Vagina (tissue), 2 donors: ENCODE measurements around the gene NINJ1. TPM values are rescaled to one million over a fixed set of nuclear protein-coding genes. Genes with fewer than 3 reads are reported as not detected.

Experiments used
- DNase-seq, 2 donors: peaks; one replicate each; pipeline ENCODE4 v3.0.0-alpha.2; 2017; ENCODE audit errors: extremely low spot score in 2 of 2
- H3K27ac ChIP-seq: fragments of 200-600 bp; sonication (generic); one replicate; pipeline ENCODE4 v1.5.1; 2019
- H3K27me3 ChIP-seq: fragments of 200-600 bp; sonication (generic); one replicate; pipeline ENCODE4 v1.5.1; 2019
- H3K36me3 ChIP-seq, 2 donors: fragments of 200-600 bp; sonication (generic); one replicate each; pipeline ENCODE4 v1.5.1; 2017 to 2019
- H3K4me1 ChIP-seq: fragments of 200-600 bp; sonication (generic); one replicate; pipeline ENCODE4 v1.5.1; 2019
- H3K4me3 ChIP-seq, 2 donors: fragments of 200-600 bp; sonication (generic); 1 replicate in 1 of 2; 2 replicates in 1 of 2; pipeline ENCODE4 v1.5.1; 2016 to 2019
- H3K9me3 ChIP-seq: fragments of 200-600 bp; sonication (generic); one replicate; pipeline ENCODE4 v1.5.1; 2019
- CTCF ChIP-seq, 3 experiments: fragments of 450-650 bp in 2 of 3; fragments of 200-600 bp in 1 of 3; sonication (generic) in 1 of 3; IDR thresholded peaks; one replicate each; pipeline ENCODE4 v1.5.1; 2017 to 2019; ENCODE audit warnings: antibody characterized with exemption in 3 of 3, mild to moderate bottlenecking in 2 of 3, moderate library complexity in 2 of 3
- POLR2A ChIP-seq, 2 donors: fragments of 450-650 bp; IDR thresholded peaks; one replicate each; pipeline ENCODE4 v1.6.1; 2017; ENCODE audit warnings: antibody characterized with exemption in 2 of 2, mild to moderate bottlenecking in 2 of 2, moderate library complexity in 2 of 2
- POLR2AphosphoS5 ChIP-seq, 2 donors: sonication (generic); formaldehyde crosslinking; IDR thresholded peaks; one replicate each; pipeline ENCODE4 v1.9.0; 2017; ENCODE audit warnings: antibody characterized with exemption in 2 of 2, mild to moderate bottlenecking in 2 of 2, low read depth in 1 of 2; ENCODE audit not compliant: insufficient read depth in 1 of 2
- intact Hi-C: fragments of 100-400 bp; cut with DNase I; formaldehyde crosslinking; loops from one replicate; pipeline ENCODE4 v1.15.1; 2023
- total RNA-seq: library from RNA; depleted of rRNA; stranded (reverse); fragments of >200 nt; gene quantifications from one replicate; pipeline ENCODE4 v1.2.3, GENCODE V29; 2016

Gene NINJ1
- total RNA-seq, 1 donor from 2014 or later = 78.6 TPM

DNA sequence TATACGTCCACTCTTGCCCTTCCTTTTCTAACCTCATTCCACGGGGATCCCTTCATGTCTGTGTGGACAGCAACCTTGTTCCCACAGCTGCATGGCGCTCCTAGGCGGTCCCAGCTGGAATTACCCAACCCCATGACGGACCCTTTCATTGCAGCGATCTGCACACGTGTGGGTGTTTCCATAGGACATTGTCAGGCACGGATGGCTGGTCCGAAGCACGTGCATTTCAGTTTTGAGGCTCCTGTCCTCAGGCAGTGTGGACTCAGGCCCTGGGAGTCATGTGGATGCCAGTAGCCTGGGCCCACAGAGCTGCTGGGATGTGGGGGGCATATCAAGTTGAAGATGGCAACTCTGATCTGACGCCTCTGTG, 23.1 kb downstream of the NINJ1 start:
- no peaks in the 10 kb centered on the region for H3K9me3 ChIP-seq
- H3K4me1 ChIP-seq = peaks cover 9% of the 10 kb centered on the region
- no peak for DNase-seq
- no peak overlapping the region for H3K27ac ChIP-seq
- TF ChIP-seq POLR2A (IDR thresholded peaks at IDR 0.05) (no peak), POLR2AphosphoS5 (IDR thresholded peaks at IDR 0.05; ENCODE audit: insufficient read depth in 1 of 2, low read depth in 1 of 2) (no peak), CTCF (IDR thresholded peaks at IDR 0.05) (no peak)
- H3K36me3 ChIP-seq = peaks cover 0 to 34% of the 10 kb centered on the region in 2 donors
- H3K4me3 ChIP-seq = no peak overlapping the region
- intact Hi-C loops = no loop called here
- H3K27me3 ChIP-seq = no peaks in the 10 kb centered on the region

DNA sequence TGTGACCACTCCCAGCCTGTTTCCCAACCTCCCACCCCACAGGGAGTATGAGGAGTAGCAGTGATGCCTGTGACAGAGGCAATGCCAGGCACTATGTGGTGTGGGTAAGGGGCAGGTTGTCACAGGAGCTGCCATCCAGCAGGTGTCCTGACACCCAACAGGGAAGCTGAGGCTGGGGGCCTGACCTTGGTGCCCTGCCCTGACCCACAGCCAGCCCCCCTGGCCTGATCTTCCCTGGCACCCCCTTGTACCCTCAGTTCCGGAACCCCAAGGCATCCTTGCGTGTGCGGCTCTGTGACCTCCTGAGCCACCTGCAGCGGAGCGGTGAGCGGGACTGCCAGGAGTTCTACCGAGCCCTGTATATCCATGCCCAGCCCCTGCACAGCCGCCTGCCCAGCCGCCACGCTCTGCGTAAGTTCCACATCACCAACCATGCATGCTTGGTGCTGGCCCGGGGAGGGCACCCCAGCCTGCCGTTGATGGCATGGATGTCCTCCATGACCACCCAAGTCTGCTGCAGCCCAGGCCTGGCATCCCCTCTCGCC, 23.7 kb downstream of the NINJ1 start:
- Histone ChIP-seq H3K27ac (no peak overlapping the region), H3K36me3 (peaks cover 0 to 34% of the 10 kb centered on the region in 2 donors), H3K9me3 (no peaks in the 10 kb centered on the region), H3K27me3 (no peaks in the 10 kb centered on the region), H3K4me1 (peaks cover 6% of the 10 kb centered on the region), H3K4me3 (no peak overlapping the region)
- TF ChIP-seq CTCF (IDR thresholded peaks at IDR 0.05) (no peak), POLR2A (IDR thresholded peaks at IDR 0.05) (no peak), POLR2AphosphoS5 (IDR thresholded peaks at IDR 0.05; ENCODE audit: insufficient read depth in 1 of 2, low read depth in 1 of 2) (no peak)
- no peak for DNase-seq
- intact Hi-C loops = no loop called here

DNA sequence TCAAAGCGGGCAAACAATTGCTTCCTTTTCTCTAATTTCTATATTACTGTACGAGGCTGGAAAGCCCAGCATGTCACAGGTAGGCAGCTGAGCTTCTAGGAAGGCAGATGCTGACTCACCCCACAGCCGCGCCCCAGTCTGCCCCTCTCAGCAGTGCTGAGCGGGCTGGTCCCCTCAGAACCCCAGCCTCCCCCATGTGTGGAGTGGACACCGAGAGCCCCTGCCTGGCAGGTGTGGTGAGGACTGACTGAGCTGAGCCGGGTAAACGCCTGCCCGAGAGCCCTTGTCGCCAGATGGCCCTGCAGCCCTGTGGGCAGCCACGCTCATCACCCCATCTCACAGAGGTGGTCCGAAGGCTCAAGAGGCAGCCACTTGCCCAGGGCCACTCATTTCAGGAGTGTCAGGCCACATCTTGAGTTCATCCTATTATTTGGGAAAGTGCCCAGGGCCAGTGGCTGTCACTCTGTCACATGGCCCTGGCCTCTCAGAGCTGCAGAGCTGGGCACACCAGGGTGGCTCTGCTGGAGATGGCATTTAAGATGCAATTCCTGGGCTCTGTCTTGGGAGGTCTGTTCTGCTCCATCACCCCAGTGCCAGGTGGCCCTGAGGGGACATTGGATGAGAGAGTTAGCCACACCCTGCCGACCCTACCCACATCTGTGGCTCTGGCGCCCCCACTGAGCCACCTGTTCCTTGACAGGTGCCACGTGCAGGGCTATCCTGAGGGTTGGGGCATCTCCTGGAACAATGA, 25.6 kb downstream of the NINJ1 start:
- no peak for DNase-seq
- Histone ChIP-seq H3K27me3 (no peaks in the 10 kb centered on the region), H3K4me3 (no peak overlapping the region), H3K27ac (no peak overlapping the region), H3K36me3 (peaks cover 0 to 30% of the 10 kb centered on the region in 2 donors), H3K4me1 (peaks cover 6% of the 10 kb centered on the region), H3K9me3 (no peaks in the 10 kb centered on the region)
- no peak for TF ChIP-seq POLR2A (IDR thresholded peaks at IDR 0.05)
- no peak for TF ChIP-seq POLR2AphosphoS5 (IDR thresholded peaks at IDR 0.05; ENCODE audit: insufficient read depth in 1 of 2, low read depth in 1 of 2)
- TF ChIP-seq CTCF (IDR thresholded peaks at IDR 0.05) = no peak
- intact Hi-C loops = no loop called here

GRCh38 chr9:93107825-93108161, 26.3 kb downstream of the NINJ1 start:
- intact Hi-C loops = no loop called here
- no peak for TF ChIP-seq CTCF (IDR thresholded peaks at IDR 0.05)
- no peak for TF ChIP-seq POLR2A (IDR thresholded peaks at IDR 0.05)
- TF ChIP-seq POLR2AphosphoS5 (IDR thresholded peaks at IDR 0.05; ENCODE audit: insufficient read depth in 1 of 2, low read depth in 1 of 2) = no peak
- peaks cover 0 to 24% of the 10 kb centered on the region in 2 donors for H3K36me3 ChIP-seq
- H3K27me3 ChIP-seq = no peaks in the 10 kb centered on the region
- no peaks in the 10 kb centered on the region for H3K9me3 ChIP-seq
- H3K4me1 ChIP-seq = peaks cover 6% of the 10 kb centered on the region
- DNase-seq = no peak
- H3K4me3 ChIP-seq = no peak overlapping the region
- H3K27ac ChIP-seq = no peak overlapping the region

DNA sequence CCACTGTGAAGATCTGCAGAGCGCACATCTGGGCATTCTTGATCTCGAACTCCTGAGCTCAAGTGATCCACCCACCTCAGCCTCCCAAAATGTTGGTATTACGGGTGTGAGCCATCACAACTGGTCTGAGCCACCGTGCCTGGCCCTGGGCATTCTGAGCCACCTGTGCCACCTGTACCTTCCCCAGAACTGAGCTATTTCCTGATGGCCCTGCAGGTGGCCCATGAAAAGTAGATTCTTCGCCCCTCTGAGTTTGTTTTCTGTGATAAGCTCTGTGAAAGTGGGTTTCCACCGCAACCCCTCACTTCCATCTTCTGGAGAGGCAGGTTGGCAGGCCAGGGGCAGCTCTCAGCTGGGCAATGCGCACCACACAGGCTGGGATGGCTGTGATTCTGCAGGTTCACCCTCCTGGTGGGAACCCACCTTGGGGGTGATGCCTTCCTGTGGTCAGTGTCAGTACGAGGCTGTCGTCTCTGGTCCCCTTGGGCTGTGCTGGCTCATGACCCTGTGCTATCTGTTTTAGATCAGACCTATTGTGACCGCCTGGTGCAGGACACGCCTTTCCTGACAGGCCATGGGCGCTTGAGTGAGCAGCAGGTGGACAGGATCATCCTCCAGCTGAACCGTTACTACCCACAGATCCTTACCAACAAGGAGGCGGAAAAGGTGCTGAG, 26.8 kb downstream of the NINJ1 start:
- no peak for DNase-seq
- TF ChIP-seq POLR2A (IDR thresholded peaks at IDR 0.05) = no peak
- TF ChIP-seq POLR2AphosphoS5 (IDR thresholded peaks at IDR 0.05; ENCODE audit: insufficient read depth in 1 of 2, low read depth in 1 of 2) = no peak
- TF ChIP-seq CTCF (IDR thresholded peaks at IDR 0.05) = no peak
- intact Hi-C loops = no loop called here

More for the DNA sequence above, 26.8 kb downstream of the NINJ1 start:
- H3K27ac ChIP-seq = no peak overlapping the region
- no peak overlapping the region for H3K4me3 ChIP-seq
- no peaks in the 10 kb centered on the region for H3K9me3 ChIP-seq
- H3K36me3 ChIP-seq = peaks cover 0 to 21% of the 10 kb centered on the region in 2 donors
- H3K4me1 ChIP-seq = peaks cover 6% of the 10 kb centered on the region
- no peaks in the 10 kb centered on the region for H3K27me3 ChIP-seq
